Endothelial cell of umbilical vein (primary cell): ENCODE measurements around the gene ASPSCR1. TPM values are rescaled to one million over a fixed set of nuclear protein-coding genes. Genes with fewer than 3 reads are reported as not detected.

ENCODE experiments used
- BruUV-seq: library from RNA; stranded (reverse); fragments of 400-500 nt; replicated peaks from 2 replicates; lab custom pipeline; 2021; lab: Mats Ljungman, UMichigan
- CTCF ChIA-PET: fragments of 300-600, 350-600 bp; sonication (Branson Sonifier 250); formaldehyde crosslinking; loops from one replicate; lab custom pipeline; 2021; ENCODE audit warnings: antibody characterized with exemption, inconsistent platforms; lab: Charles Lee
- POLR2A ChIA-PET: fragments of 300-600, 350-600 bp; sonication (Branson Sonifier 250); formaldehyde crosslinking; loops from one replicate; lab custom pipeline; 2021; ENCODE audit warnings: antibody characterized with exemption, inconsistent platforms; lab: Charles Lee
- DNase-seq: peaks from one replicate; pipeline ENCODE4 v3.0.0-alpha.2; 2011; ENCODE audit warnings: low read depth, low spot score
- FAIRE-seq: peaks from 2 replicates; lab custom pipeline; 2011; peaks lifted over from hg19 to GRCh38; lab: Jason Lieb, UNC
- H2AFZ ChIP-seq: 2 replicates; pipeline ENCODE4 v1.6.0; 2012; ENCODE audit warnings: low read depth, low read length, control low read depth, inconsistent platforms
- H3K27ac ChIP-seq: 2 replicates; pipeline ENCODE4 v1.5.1; 2011; ENCODE audit warnings: low read depth, mild to moderate bottlenecking, control low read depth, low read length, moderate library complexity; ENCODE audit not compliant: insufficient read depth
- H3K27me3 ChIP-seq, 2 experiments: 2 replicates each; pipeline versions ENCODE4 v1.6.0 to v1.6.1; 2011; ENCODE audit warnings: low read length in 2 of 2, mixed read lengths in 1 of 2; ENCODE audit not compliant: control insufficient read depth in 2 of 2, insufficient read depth in 2 of 2
- H3K36me3 ChIP-seq, 2 experiments: 2 replicates in 1 of 2; 3 replicates in 1 of 2; pipeline ENCODE4 v1.5.1; 2011; ENCODE audit warnings: low read length in 2 of 2, mild to moderate bottlenecking in 1 of 2, moderate library complexity in 1 of 2; ENCODE audit not compliant: control insufficient read depth in 2 of 2, insufficient read depth in 2 of 2; ENCODE audit errors: extremely low read depth in 1 of 2
- H3K4me1 ChIP-seq: 3 replicates; pipeline ENCODE4 v1.5.1; 2011; ENCODE audit warnings: mild to moderate bottlenecking, low read length; ENCODE audit not compliant: control insufficient read depth, insufficient read depth; ENCODE audit errors: extremely low read depth
- H3K4me2 ChIP-seq: 2 replicates; pipeline ENCODE4 v1.6.1; 2011; ENCODE audit warnings: low read length, control low read depth, mixed read lengths; ENCODE audit not compliant: insufficient read depth
- H3K4me3 ChIP-seq, 3 experiments: fragments of 200-600 bp in 1 of 3; sonication (generic), shearing (Covaris generic) in 1 of 3; replicated peaks in 1 of 3; 2 replicates each; pipeline ENCODE4 v1.5.1; 2011 to 2016; ENCODE audit warnings: control low read depth in 3 of 3, low read length in 3 of 3, mild to moderate bottlenecking in 2 of 3, inconsistent platforms in 1 of 3, low read depth in 1 of 3, moderate library complexity in 1 of 3; ENCODE audit not compliant: insufficient read depth in 1 of 3
- H3K79me2 ChIP-seq: 2 replicates; pipeline ENCODE4 v1.6.0; 2012; ENCODE audit warnings: low read length, inconsistent platforms; ENCODE audit not compliant: control insufficient read depth, insufficient read depth
- H3K9ac ChIP-seq: replicated peaks from 2 replicates; pipeline ENCODE3; 2011; ENCODE audit warnings: low read length, control low read depth; ENCODE audit not compliant: insufficient read depth; ENCODE audit errors: extremely low read depth
- H3K9me1 ChIP-seq: replicated peaks from 3 replicates; pipeline ENCODE4 v1.6.0; 2011; ENCODE audit warnings: mild to moderate bottlenecking, low read length; ENCODE audit not compliant: control insufficient read depth, insufficient read depth; ENCODE audit errors: extremely low read depth
- H3K9me3 ChIP-seq: replicated peaks from 2 replicates; pipeline ENCODE4 v1.5.1; 2012; ENCODE audit warnings: low read length, inconsistent platforms; ENCODE audit not compliant: control insufficient read depth, insufficient read depth
- H4K20me1 ChIP-seq: replicated peaks from 2 replicates; pipeline ENCODE3; 2011; ENCODE audit warnings: mild to moderate bottlenecking, low read length; ENCODE audit not compliant: control insufficient read depth, insufficient read depth; ENCODE audit errors: extremely low read depth
- CTCF ChIP-seq, 2 donors: IDR thresholded peaks; 1 replicate in 1 of 2; 2 replicates in 1 of 2; pipeline ENCODE4 v1.5.1; 2011; ENCODE audit warnings: low read length in 2 of 2, mild to moderate bottlenecking in 2 of 2, moderate library complexity in 2 of 2, control low read depth in 1 of 2, inconsistent platforms in 1 of 2, low read depth in 1 of 2; ENCODE audit not compliant: insufficient read depth in 1 of 2; ENCODE audit errors: extremely low read depth in 1 of 2
- EZH2 ChIP-seq: IDR thresholded peaks from 2 replicates; pipeline ENCODE4 v1.6.1; 2012; ENCODE audit warnings: borderline replicate concordance, low read depth, mild to moderate bottlenecking, moderate library complexity, low read length, inconsistent platforms; ENCODE audit not compliant: severe bottlenecking
- FOS ChIP-seq: IDR thresholded peaks from 2 replicates; pipeline ENCODE4 v1.6.1; 2011; ENCODE audit warnings: mild to moderate bottlenecking, low read length, moderate library complexity, borderline replicate concordance; ENCODE audit not compliant: insufficient read depth
- GATA2 ChIP-seq: IDR thresholded peaks from 2 replicates; pipeline ENCODE4 v1.7.0; 2011; ENCODE audit warnings: low read depth, mild to moderate bottlenecking, moderate library complexity, mixed read lengths, low read length; ENCODE audit not compliant: insufficient read length, insufficient read depth
- JUN ChIP-seq: IDR thresholded peaks from 2 replicates; pipeline ENCODE4 v1.6.1; 2011; ENCODE audit warnings: borderline replicate concordance, low read depth; ENCODE audit not compliant: insufficient read length, insufficient read depth
- MAX ChIP-seq: IDR thresholded peaks from 2 replicates; pipeline ENCODE4 v1.6.1; 2011; ENCODE audit not compliant: insufficient read depth, insufficient read length
- MYC ChIP-seq: IDR thresholded peaks from one replicate; pipeline ENCODE4 v1.6.1; 2011; ENCODE audit warnings: mild to moderate bottlenecking, low read depth, low read length
- POLR2A ChIP-seq: IDR thresholded peaks from 2 replicates; pipeline ENCODE4 v1.6.1; 2012; ENCODE audit warnings: low read depth, mild to moderate bottlenecking, control low read depth, low read length
- POLR2AphosphoS5 ChIP-seq: IDR thresholded peaks from 2 replicates; pipeline ENCODE4 v1.6.1; 2012; ENCODE audit warnings: low read depth, mild to moderate bottlenecking, control low read depth, low read length, moderate library complexity; ENCODE audit not compliant: insufficient read depth
- dilution Hi-C: fragments of 300-500 bp; cut with MboI; formaldehyde crosslinking; loops from one replicate; pipeline ENCODE4 v1.15.0; 2019; ENCODE audit warnings: low sequenced_read_pairs; ENCODE audit not compliant: extremely low pct_ligation_motif_present
- intact Hi-C: fragments of 100-400 bp; cut with micrococcal nuclease; formaldehyde crosslinking; loops from one replicate; pipeline ENCODE4 v1.10.0; 2022
- polyA plus RNA-seq, 4 experiments: library from polyadenylated mRNA; depleted of rRNA in 3 of 4; stranded (reverse) in 3 of 4; unstranded in 1 of 4; fragments of >200 nt; gene quantifications; 2 replicates each; pipeline versions ENCODE4 v1.2.1 to v1.2.3, GENCODE V29; 2011 to 2012; ENCODE audit warnings: missing spikeins in 1 of 4
- total RNA-seq: library from RNA; stranded (reverse); gene quantifications from 2 replicates; pipeline ENCODE4 v1.2.3, GENCODE V29; 2021

ASPSCR1 gene
- total and polyA plus RNA-seq, 2 donors (not counting 3 experiments of a cell fraction or from before 2014, with no cell fraction given): 24.8 to 36.5 TPM

- ChIA-PET POLR2A (no interaction called here), CTCF (interaction anchor here (0.5 to 2.6 kb wide), 37 partner anchors 9 to 578 kb away, joined by 3 to 345 read pairs (median 6); partner anchors contain the start of genes ASPSCR1, CENPX, DCXR and GPS1)
- no peak for DNase-seq
- Histone ChIP-seq H3K79me2 (no peaks in the 10 kb centered on the region), H3K4me1 (no peaks in the 10 kb centered on the region), H3K27me3 (peaks cover 29 to 42% of the 10 kb centered on the region in 2 experiments), H4K20me1 (no peaks in the 10 kb centered on the region), H3K36me3 (no peaks in the 10 kb centered on the region), H3K27ac (no peak overlapping the region), H3K9me3 (no peaks in the 10 kb centered on the region), H3K4me3 (no peak overlapping the region), H2AFZ (no peak overlapping the region), H3K9me1 (no peaks in the 10 kb centered on the region), H3K4me2 (no peak overlapping the region), H3K9ac (no peak overlapping the region)
- BruUV-seq: no TSS peak
- FAIRE-seq: no peak
- intact Hi-C loops (loop anchor here (1.0 kb wide), 1 partner anchor 64 kb away; the partner anchor contains the start of gene CENPX), dilution Hi-C loops (no loop called here)
- TF ChIP-seq POLR2A: no peak
- TF ChIP-seq EZH2: no peak
- no peak for TF ChIP-seq POLR2AphosphoS5
- no peak for TF ChIP-seq FOS
- TF ChIP-seq CTCF (IDR thresholded peaks at IDR 0.05; ENCODE audit: extremely low read depth in 1 of 2, insufficient read depth in 1 of 2, low read depth in 1 of 2, low read length in 2 of 2): no peak
- no peak for TF ChIP-seq JUN
- TF ChIP-seq MYC: no peak
- no peak for TF ChIP-seq GATA2
- TF ChIP-seq MAX: no peak
Observed at GRCh38 chr17:81958633-81959342, 18.6 kb upstream of the ASPSCR1 start.
